HG03469 (cell line): ENCODE measurements around the gene TUBB.

Experiments
- ATAC-seq: cut with Tn5 transposase; IDR thresholded peaks from one replicate; pipeline ENCODE4 v1.9.1; 2021; ENCODE audit warnings: mild to moderate bottlenecking, moderate library complexity, moderate number of reproducible peaks; ENCODE audit not compliant: unreplicated experiment

TUBB gene

DNA sequence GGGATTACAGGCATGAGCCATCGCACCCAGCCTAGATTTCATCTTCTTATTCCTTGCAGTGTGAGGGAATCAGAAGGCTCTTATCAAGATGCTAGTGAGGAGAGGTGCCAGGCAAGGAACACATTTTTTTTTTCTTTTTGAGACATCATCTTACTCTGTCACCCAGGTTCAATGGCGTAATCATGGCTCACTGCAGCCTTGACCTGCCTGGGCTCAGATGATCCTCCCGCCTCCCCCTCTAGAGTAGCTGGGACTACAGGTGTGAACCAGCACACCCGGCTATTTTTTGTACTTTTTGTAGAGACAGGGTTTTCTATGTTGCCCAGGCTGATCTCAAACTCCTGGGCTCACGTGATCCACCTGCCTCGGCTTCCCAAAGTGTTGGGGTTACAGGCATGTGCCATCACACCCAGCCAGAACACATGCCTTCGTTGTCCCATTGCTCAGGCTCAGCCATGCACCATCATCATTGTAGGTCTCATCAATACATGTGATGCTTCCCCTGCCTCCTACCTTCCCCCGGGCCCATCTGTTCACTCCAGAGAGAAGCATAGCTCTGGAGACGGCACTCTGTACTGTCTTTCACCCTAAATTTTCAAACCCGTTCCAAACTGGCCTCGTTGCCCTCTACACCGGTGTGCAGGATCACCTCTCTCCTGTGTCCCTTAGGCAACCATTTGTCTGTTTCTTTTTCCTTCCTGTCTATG lies 12.2 kb downstream of the TUBB start:
- no peak for ATAC-seq

DNA sequence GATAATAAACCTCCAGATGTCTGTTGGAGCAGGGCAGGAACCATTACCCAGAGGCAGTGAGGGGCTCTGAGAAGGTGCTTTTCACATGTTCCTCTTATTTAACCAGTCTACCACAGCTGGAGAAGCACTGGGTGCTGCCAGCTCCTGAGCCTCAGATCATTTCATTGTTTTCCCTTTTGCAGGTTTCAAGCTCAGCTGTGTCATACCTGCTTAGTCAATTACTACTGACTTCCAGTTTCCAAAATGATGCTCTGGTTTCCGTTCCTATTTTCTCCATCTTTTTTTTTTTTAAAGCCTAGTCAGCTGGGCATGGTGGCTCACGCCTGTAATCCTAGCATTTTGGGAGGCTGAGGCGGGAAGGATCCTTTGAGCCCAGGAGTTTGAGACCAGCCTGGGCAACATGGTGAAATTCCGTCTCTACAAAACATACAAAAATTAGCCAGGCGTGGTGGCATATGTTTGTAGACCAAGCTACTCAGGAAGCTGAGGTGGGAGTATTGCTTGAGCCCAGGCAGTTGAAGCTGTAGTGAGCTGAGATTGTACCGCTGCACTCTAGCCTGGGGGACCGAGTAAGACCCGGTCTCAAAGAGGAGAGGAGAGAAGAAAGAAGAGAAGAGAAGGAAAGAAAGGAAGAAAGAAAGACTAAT lies 15.6 kb downstream of the TUBB start:
- no peak for ATAC-seq

DNA sequence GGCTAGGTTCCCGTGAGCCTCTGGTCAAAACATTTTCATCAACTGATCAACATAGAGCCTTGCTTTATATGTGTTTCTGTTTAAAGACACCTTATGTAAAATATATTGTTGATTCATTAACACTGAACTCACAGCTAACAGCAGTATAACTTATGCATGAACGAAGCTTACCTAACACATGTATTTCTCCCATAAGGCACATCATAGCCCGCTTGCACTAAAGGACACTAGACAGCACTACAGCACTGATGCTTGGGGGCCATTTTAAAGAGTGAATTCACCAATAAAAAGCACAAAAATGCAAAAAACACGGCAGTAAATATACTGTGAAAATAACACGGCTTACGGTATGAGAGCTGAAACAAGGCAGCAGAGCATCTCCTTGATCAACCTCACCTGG lies 18.4 kb downstream of the TUBB start:
- no peak for ATAC-seq

DNA sequence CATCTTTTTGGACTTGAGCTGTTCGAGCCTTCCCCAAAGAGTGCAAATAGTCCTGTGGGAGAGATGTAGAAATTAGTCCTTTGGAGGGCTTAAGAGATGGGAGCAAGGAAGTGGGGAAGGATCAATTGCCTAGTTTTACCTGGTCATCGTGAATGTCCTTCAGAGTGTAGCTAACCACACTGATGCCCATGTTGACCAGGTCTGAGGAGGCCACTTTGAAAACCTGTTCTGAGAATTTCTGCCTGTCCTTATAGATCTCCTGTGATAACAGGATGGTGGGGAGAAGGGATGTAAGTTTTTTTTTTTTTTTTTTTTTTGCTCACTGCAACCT lies 20.4 kb downstream of the TUBB start:
- no peak for ATAC-seq

DNA sequence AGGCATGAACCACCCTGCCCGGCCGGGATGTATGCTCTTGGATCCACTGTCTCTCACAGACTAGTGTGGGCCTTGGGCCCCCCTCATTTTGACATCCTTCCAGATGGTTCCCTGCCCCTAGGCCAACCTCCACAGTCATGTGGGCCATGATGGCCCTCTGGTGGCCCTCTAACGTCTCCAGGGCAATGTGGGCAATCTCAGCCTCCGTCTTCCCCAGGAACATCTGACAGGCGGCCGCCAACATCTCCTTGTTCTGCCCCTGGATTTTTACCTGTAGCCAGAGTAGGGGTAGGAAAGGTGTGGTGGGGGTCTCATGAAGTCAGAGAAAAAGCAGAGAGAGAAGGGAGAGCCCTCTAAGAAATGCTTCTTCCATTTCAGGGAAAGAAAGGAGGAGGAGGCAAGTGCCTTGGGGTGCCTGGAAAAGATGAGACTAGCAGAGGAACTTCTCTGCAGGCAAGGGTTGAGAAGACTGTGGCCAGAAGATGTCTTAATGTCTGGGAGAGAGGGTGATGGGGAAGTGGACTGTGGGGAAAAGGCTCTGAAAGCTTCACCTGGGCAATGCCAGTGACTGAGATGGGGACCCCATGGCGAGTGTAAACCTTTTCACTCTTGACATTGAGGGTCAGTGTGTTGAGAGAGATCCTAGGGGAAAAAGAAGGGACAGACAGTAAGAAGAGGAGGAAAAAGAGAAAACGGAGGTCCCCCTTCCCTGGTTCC lies 21.1 kb downstream of the TUBB start:
- ATAC-seq, result no peak

DNA sequence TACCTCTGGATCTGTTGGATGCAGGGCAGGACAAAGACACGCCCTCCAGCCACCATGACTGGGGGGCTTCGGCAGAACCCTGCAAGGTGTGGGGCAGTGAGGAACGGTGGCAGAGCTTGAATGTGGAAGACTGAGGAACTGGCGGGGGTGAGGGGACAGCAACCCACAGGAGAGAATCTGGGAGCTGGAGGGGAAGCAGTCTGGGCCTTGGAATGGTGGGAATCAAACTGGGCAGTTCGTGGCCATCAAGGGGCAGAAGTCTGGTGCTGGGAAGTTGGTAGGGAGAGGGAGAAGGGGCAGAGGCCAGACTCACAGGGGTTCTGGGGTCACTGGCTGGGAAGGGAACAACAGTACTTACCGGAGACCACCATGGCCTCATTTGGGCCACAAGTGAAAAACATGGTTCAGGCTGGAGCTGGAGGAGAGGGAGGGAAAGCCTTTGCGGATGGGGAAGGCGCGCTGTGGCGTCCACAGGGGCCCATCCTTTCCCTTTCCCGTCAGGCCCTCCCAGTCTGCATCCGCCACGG lies 21.7 kb downstream of the TUBB start:
- ATAC-seq, result no peak

DNA sequence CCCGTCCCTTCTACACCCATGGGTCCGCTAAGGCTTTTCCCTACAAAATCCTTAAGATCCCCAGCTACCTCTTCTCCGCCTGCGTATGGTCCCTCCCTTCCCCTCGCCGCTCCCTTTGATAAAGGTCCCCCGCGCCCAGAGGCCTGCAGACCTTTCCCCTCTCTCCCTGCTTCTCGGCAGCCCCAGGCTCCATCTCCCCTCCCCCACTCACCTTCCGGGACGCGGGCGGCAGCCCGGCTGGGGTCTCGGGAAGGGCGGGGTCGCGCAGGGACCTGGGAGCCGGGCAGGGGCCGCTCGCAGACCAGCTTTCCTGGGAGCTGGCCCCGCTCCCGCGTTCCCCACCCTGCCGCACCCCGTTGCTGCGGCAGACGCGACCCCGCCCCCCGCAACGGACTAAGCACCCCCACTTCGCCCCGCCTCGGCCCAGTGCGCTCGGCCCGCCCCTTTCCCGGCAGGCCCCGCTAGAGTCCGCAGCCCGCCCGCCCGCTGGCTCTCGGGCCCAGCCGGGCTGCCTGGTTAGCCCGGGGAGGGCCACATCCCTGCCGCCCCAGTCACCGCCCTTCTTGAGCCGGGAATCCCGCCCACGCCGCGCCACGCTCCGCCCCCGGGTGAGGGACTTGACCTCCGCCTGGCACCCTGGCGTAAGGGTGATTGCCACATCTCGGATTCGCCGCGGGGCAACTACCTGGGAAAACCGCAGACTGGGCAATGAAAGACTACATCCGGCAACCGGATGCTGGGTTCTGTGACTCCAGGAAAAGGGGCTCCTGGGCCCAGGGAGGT lies 22.4 kb downstream of the TUBB start, which contains the start of gene FLOT1:
TSS of gene FLOT1 (minus strand) at position 372 of the 783 bp plus-strand sequence. CDS start 498 bp downstream, outside the sequence.
- ATAC-seq, result no peak

DNA sequence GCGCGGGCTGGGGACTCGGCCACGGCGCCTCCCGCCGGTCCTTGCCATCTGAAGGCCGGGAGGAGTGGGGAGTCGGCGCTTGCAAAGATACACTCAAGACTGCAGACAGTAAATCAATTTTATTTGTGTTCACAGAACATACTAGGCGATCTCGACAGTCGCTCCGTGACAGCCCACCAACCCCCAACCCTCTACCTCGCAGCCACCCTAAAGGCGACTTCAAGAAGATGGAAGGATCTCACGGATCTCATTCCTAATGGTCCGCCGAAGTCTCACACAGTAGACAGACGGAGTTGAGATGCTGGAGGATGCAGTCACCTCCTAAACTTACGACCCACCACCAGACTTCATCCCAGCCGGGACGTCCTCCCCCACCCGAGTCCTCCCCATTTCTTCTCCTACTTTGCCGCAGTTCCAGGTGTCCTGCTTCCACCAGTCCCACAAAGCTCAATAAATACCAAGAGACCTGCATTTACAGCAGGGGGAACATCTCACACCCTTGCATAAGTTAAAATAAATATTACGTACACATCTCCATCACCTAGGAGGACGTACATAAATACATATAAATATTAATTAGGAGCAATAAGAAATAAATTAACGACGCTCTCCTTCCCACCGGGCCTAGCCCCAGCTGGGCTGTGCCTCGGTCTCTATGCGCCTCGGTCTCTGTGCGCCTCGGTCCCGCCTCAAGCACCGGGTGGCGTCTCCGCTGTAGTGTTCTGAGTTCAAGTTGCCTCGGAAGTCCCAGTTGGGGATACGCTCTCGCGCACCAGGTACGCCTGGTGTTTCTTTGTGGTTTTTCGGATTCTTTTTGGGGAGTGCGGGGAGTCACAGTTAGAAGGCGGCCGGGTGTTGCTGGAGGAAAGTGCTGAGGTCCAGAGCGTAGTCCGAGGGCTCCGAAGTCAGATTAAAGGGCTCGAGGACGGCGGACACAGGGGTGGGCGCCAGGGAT lies 23.2 kb downstream of the TUBB start:
- no peak for ATAC-seq

DNA sequence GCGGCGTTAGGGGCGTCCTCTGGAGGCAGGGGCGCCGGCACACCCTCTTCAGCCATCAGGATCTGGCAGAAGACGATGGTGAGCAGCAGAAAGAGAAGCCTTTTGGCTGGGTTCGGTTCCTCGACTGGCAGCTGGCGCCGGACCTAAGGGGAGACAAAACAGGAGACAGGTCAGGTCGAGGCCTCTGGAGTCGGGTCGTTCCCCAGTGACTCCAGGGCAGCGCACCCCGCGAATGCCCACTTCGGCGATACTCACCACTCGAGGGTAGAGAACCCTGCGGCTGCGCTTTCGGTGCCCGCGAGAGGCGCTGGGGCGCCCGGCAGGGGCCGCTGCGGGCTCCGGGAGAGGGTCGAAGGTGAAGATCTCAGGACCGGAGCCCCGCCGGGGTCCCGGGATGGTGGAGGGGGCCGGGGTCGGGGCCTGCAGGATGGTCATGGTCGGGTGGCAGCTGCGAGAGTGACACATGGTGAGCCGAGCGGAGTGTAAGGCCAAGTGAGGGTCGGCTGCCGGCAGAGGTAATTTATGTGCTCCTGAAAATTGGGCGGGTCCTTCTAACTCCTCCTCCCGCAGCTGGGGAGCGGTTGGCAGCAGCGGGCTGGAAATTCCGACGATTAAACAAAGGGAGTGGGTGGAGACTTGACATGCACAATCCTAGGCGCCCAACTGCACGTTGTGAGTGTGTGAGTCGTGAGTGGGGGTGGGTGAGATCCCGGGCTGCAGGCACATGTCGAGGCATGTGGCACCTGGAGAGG lies 24.1 kb downstream of the TUBB start, which contains the start of gene IER3:
TSS of gene IER3 (minus strand) at position 494 of the 752 bp plus-strand sequence. CDS start at position 465, 29 bp downstream.
- ATAC-seq, result no peak

DNA sequence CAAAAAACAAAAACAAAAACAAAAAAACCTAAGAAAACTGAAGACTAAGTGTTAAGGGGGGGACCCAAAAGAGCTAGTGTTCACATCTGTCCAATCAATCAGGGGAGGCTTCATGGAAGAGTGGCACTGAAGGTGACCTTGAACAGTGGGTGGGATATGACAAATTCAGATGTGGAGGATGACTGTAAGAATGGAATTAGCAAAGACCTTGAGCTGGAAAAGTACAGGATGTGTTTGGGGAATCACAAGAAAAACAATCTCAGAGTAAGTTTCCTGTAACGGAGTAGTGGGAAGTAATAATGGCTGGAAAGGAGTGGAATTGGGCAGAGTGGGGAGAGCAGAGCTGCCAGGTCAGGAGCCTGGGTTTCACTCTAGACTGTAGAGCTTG lies 27.1 kb downstream of the TUBB start:
- no peak for ATAC-seq

DNA sequence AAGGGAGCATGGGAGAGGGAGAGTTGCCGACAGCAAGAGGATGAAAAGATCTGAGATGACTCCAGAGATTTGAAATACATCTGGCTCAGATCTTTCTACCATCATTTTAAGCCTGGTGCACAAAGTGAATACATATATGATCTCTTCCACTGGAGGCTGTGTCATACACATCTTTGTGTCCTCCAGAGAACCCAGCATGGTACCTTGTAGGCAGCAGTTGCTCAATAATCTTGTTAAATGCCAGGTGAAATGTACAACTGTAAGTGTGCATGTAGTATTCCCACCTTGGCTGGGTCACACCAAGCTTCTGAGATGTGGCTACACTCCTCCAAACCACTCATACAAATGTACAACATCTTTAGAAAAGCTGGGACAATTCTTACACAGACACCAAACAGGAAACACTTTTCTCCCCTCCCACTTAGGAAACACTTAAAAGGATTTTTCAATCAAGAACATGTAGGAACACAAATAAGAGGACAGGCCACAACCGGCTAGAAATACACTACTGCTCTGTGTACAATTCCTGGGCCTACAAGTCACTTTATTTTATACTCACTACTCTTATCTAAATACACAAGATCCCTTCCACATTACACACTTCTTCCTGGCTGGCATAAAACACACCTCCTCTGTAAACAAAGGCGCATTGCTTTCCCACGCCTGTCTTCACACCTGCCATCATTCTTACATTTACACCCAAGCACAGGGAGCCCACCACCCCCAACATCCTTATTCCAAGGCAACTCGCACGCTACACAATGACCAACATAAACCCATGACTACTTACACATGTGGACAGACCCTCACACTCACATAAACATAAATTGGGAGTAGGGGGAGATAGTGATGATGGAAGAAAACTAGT lies 28.0 kb downstream of the TUBB start:
- no peak for ATAC-seq

DNA sequence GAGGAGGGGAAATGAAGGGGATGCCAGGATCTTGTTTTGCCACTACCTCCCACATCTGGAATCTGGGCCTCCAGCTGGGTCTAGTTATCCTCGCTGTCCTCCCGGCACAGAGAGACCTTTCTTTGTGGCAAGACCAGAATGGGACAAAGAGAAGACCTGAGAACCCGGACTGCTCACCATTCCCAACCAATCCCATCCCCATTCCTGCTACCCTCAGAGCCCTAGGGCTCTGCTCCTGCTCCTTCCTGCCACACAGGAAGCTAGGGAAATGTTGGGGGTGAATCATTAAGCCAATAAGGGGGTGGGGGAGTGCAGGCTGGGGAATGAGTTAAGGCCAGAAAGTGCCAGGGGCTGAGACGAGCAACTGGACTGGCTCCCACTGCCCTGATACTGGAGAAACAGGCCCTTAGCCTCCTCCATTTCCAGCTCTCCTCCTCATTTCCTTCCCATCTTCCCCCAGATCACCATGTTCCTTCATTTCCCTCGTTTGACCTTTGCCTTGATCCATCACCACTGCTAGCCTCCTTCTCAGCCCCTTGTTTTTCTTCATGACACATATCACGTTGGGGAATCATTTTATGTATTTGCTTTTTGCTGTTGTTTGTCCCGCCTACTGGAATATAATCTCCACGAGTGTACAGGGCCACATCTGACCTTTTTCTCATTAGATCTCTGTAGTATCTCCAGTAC lies 28.8 kb downstream of the TUBB start:
- no peak for ATAC-seq

DNA sequence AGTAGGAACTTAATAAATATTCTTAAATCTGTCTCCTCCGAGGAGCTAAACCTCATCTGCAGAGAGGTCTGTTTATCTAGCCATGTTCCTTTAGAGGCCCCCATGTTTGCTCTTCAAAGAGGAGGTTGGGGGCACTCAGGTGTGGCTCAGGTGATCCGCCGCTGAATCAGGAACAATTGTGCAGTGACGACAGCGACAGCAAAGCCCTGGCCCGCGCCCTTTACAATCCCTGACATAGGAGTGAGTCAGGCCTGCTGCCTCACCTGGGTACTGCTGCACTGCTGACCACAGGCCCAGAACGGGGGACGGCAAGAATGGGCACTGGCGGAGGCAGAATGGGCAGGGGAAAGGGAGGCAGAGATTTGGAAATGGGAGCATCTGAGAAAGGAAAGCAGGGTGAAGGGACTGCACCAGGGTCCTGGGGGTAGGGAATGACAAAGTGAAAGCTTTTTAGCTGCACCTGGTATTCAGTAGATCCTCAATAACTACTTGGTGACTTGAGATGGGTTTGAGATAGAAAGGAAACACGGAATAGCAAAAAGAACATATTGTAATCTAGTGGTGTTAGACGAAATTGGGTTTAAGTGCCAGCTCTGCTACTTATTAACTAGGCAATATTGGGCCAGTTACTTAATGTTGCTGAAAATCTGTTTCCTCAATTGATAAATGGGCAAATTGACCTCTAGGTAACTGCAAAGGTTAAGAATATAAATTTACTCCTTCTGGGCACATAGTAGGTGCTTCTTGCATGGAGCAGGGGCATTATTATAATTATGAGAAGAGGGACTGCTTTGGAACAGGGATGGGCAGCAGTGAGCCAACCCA lies 29.6 kb downstream of the TUBB start:
- ATAC-seq, result no peak

DNA sequence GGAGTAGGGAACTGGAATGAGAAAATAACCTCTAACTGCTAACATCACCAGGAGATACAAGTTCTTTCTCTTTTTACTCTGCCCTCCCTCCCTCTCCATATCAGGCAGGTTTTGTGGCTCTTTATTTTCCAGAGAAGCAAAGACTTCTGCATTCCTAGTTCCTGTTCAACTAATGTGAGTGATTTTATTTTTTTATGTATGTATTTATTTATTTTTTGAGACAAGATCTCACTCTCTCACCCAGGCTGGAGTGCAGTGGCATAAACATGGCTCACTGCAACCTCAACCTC lies 30.2 kb downstream of the TUBB start:
- no peak for ATAC-seq

DNA sequence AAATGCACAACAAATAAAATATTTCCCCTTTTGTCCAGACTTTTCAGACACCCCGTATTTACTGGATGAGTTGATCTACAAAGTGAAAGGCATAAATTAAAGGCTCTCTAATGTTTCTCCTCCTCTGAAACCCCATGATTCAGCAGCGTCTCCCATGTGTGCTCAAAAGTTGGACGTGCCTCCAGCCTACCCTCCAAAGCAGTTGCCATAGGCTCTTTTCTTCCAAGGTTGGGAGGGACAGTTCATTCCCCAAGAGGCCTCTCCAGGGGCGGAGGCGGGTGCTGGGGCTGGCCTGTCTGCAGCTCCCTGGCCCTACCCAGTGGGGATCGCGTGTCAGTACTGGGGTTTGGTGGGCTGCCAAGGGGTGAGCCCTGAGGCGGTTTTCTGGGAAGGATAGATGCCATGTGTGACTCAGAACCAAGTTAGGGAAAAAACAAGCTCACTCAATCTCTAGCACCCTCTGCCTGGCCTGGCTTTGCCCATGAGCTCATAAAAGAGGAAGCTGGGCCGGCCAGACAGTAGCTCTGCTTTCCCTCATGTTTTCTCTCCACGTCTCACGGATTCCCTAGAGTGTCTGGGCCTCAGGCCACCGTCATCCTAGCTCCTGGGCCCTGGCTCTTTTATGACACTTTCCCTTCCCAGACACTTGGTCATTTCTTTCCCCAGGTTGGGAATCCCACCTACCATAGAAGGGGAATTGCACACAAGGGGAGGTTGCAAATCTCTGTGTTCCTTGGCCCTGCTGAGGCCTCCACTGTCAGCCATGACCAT lies 32.2 kb downstream of the TUBB start:
- ATAC-seq, result no peak

DNA sequence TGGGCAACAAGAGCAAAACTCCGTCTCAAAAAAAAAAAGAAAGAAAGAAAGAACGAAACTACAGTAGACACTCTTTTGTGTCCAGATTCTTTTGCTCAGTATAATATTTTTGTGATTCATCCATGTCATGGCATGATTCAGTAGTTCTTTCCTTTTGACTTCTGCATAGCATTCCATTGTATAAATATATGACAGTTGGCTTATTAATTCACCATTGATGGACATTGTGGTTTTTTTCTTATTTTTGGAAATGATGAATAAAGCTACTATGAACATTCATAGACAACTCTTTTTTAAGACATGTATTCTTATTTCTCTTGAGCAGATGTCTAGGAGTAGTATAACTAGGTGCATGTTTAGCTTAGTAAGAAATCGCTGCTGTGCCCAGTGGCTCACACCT lies 34.5 kb downstream of the TUBB start:
- ATAC-seq, result no peak
